Panc1 (cell line): ENCODE data around the gene PPP4R1. TPM values are rescaled to one million over a fixed set of nuclear protein-coding genes. Genes with fewer than 3 reads are reported as not detected.

Experiments used
- ATAC-seq: fragments of 200-7000 bp; cut with Tn5 transposase; 2 replicates; pipeline ENCODE4 v1.9.1; 2020; ENCODE audit warnings: mild to moderate bottlenecking, moderate library complexity
- BruUV-seq: library from RNA; stranded (reverse); fragments of 400-500 nt; replicated peaks from 2 replicates; lab custom pipeline; 2021; lab: Mats Ljungman, UMichigan
- CTCF ChIA-PET: fragments of 300-600 bp; sonication (Branson Sonifier 250); formaldehyde crosslinking; loops from one replicate; lab custom pipeline; 2022; ENCODE audit warnings: antibody characterized with exemption; lab: Charles Lee
- POLR2A ChIA-PET: fragments of 300-600 bp; sonication (Branson Sonifier 250); formaldehyde crosslinking; loops from one replicate; lab custom pipeline; 2022; ENCODE audit warnings: antibody characterized with exemption; lab: Charles Lee
- DNase-seq: peaks from one replicate; pipeline ENCODE4 v3.0.0-alpha.2; 2010; ENCODE audit warnings: low read depth, low spot score
- H3K27ac ChIP-seq: 2 replicates; pipeline ENCODE4 v1.5.1; 2011; ENCODE audit warnings: mild to moderate bottlenecking, low read length, inconsistent platforms
- H3K27me3 ChIP-seq: fragments of 200-500 bp; sonication (Bioruptor generic); 2 replicates; pipeline ENCODE4 v1.6.0; 2014; ENCODE audit warnings: low read length, inconsistent platforms; ENCODE audit not compliant: control insufficient read depth, insufficient read depth
- H3K36me3 ChIP-seq: fragments of 200-500 bp; sonication (Bioruptor generic); 2 replicates; pipeline ENCODE4 v1.5.1; 2014; ENCODE audit warnings: inconsistent platforms, mild to moderate bottlenecking, low read length, moderate library complexity; ENCODE audit not compliant: control insufficient read depth, insufficient read depth
- H3K4me1 ChIP-seq: 2 replicates; pipeline ENCODE4 v1.5.1; 2011; ENCODE audit warnings: inconsistent platforms, mild to moderate bottlenecking, low read length, moderate library complexity; ENCODE audit not compliant: control insufficient read depth, insufficient read depth
- H3K4me3 ChIP-seq, 2 experiments: 2 replicates each; pipeline ENCODE4 v1.5.1; 2011 to 2012; ENCODE audit warnings: low read depth in 2 of 2, low read length in 2 of 2, mild to moderate bottlenecking in 2 of 2, inconsistent platforms in 1 of 2, moderate library complexity in 1 of 2
- H3K9me3 ChIP-seq: fragments of 200-500 bp; sonication (Bioruptor generic); 2 replicates; pipeline ENCODE4 v1.5.1; 2014; ENCODE audit warnings: low read depth, mild to moderate bottlenecking, inconsistent platforms, low read length, moderate library complexity; ENCODE audit not compliant: control insufficient read depth, insufficient read depth
- POLR2AphosphoS5 ChIP-seq: IDR thresholded peaks from 2 replicates; pipeline ENCODE4 v1.6.1; 2012; ENCODE audit warnings: mild to moderate bottlenecking, low read depth, low read length, moderate library complexity
- SIN3A ChIP-seq: IDR thresholded peaks from 2 replicates; pipeline ENCODE4 v1.6.1; 2012; ENCODE audit warnings: low read depth, mild to moderate bottlenecking, low read length, moderate library complexity, borderline replicate concordance; ENCODE audit not compliant: insufficient read depth
- TCF7L2 ChIP-seq: IDR thresholded peaks from 2 replicates; pipeline ENCODE4 v1.6.1; 2011; ENCODE audit warnings: mild to moderate bottlenecking, low read depth, low read length, inconsistent platforms
- in situ Hi-C: cut with HindIII; loops from 2 replicates; pipeline ENCODE4 v1.10.0; 2016; ENCODE audit warnings: low sequenced_read_pairs, low pct_unique_long_range_greater_than_20kb
- intact Hi-C: fragments of 100-400 bp; cut with micrococcal nuclease; formaldehyde crosslinking; loops from one replicate; pipeline ENCODE4 v1.10.0; 2022; ENCODE audit not compliant: unreplicated experiment
- total RNA-seq: library from RNA; stranded (reverse); gene quantifications from one replicate; pipeline ENCODE4 v1.2.1, GENCODE V29; 2021; ENCODE audit not compliant: unreplicated experiment
- TF ChIP-seq, protein P1 (sequence below): fragments of 450-650 bp; IDR thresholded peaks from 2 replicates; pipeline ENCODE4 v1.5.1; 2017; ENCODE audit warnings: mild to moderate bottlenecking
- TF ChIP-seq, protein P2 (sequence below), 2 experiments: IDR thresholded peaks; 2 replicates each; pipeline ENCODE4 v1.6.1; 2011 to 2012; ENCODE audit warnings: low read depth in 2 of 2, control low read depth in 1 of 2, low read length in 1 of 2, mild to moderate bottlenecking in 1 of 2, moderate library complexity in 1 of 2; ENCODE audit not compliant: insufficient read depth in 1 of 2

The PPP4R1 gene
- total RNA-seq, 1 experiment from 2014 or later: 80.6 TPM

DNA sequence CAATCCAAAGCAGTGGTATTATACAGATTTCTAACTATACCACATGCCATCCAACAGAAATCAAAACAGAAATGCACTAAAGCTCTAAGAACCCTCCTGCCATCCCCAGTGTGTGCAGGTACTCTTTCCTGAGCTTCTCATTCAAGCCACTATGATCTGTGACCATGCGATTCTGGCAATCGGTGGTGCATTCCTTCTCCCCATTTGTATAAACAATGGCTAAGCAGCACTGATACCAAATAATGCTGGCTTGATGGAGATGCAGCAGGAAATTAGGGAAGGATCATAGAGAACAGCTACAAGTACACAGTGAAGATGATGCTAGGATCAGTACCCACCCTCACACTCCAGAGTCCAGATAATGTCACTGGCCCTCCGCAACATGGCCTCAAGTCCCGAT is 51.8 kb downstream of the PPP4R1 start:
- Histone ChIP-seq H3K4me3 (no peak overlapping the region), H3K27me3 (no peaks in the 10 kb centered on the region), H3K27ac (no peak overlapping the region), H3K4me1 (no peaks in the 10 kb centered on the region), H3K9me3 (no peaks in the 10 kb centered on the region), H3K36me3 (peaks cover 22% of the 10 kb centered on the region)
- TF ChIP-seq POLR2AphosphoS5 (no peak), SIN3A (no peak), TCF7L2 (no peak)
- TF ChIP-seq, protein P1, sequence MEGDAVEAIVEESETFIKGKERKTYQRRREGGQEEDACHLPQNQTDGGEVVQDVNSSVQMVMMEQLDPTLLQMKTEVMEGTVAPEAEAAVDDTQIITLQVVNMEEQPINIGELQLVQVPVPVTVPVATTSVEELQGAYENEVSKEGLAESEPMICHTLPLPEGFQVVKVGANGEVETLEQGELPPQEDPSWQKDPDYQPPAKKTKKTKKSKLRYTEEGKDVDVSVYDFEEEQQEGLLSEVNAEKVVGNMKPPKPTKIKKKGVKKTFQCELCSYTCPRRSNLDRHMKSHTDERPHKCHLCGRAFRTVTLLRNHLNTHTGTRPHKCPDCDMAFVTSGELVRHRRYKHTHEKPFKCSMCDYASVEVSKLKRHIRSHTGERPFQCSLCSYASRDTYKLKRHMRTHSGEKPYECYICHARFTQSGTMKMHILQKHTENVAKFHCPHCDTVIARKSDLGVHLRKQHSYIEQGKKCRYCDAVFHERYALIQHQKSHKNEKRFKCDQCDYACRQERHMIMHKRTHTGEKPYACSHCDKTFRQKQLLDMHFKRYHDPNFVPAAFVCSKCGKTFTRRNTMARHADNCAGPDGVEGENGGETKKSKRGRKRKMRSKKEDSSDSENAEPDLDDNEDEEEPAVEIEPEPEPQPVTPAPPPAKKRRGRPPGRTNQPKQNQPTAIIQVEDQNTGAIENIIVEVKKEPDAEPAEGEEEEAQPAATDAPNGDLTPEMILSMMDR: no peak
- TF ChIP-seq, protein P2, sequence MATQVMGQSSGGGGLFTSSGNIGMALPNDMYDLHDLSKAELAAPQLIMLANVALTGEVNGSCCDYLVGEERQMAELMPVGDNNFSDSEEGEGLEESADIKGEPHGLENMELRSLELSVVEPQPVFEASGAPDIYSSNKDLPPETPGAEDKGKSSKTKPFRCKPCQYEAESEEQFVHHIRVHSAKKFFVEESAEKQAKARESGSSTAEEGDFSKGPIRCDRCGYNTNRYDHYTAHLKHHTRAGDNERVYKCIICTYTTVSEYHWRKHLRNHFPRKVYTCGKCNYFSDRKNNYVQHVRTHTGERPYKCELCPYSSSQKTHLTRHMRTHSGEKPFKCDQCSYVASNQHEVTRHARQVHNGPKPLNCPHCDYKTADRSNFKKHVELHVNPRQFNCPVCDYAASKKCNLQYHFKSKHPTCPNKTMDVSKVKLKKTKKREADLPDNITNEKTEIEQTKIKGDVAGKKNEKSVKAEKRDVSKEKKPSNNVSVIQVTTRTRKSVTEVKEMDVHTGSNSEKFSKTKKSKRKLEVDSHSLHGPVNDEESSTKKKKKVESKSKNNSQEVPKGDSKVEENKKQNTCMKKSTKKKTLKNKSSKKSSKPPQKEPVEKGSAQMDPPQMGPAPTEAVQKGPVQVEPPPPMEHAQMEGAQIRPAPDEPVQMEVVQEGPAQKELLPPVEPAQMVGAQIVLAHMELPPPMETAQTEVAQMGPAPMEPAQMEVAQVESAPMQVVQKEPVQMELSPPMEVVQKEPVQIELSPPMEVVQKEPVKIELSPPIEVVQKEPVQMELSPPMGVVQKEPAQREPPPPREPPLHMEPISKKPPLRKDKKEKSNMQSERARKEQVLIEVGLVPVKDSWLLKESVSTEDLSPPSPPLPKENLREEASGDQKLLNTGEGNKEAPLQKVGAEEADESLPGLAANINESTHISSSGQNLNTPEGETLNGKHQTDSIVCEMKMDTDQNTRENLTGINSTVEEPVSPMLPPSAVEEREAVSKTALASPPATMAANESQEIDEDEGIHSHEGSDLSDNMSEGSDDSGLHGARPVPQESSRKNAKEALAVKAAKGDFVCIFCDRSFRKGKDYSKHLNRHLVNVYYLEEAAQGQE (IDR thresholded peaks at IDR 0.05; ENCODE audit: insufficient read depth in 1 of 2, low read depth in 2 of 2, low read length in 1 of 2): no peak
- CTCF ChIA-PET: no interaction called here
- POLR2A ChIA-PET: interaction anchor here (0.6 kb wide), 1 partner anchor 256 kb away, joined by 3 read pairs; no protein-coding TSS in a partner anchor
- ATAC-seq (no peak), DNase-seq (no peak)
- intact Hi-C loops: no loop called here
- in situ Hi-C loops: no loop called here
- no TSS peak for BruUV-seq

DNA sequence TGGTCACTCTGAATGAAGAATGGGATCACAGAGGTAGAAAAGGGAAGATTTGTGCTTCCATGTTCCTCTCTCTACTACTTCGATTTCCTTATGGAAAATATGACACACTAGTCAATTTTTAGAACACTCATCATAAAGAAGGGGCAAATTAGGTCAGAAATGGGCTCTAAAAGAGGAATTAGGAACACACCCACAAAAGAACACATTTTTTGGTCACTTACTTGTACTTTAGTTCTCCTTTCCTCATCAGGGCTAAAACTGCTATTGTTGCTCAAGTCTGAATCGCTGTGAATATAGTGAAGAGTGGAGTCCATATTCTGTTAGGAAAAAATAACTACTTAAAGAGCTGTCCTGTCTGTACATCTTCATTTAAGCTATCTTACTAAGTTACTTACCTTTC is 52.6 kb downstream of the PPP4R1 start:
- intact Hi-C loops (no loop called here), in situ Hi-C loops (no loop called here)
- DNase-seq (no peak), ATAC-seq (no peak)
- no peak for TF ChIP-seq SIN3A
- TF ChIP-seq, protein P2 (IDR thresholded peaks at IDR 0.05; ENCODE audit: insufficient read depth in 1 of 2, low read depth in 2 of 2, low read length in 1 of 2): no peak
- no peak for TF ChIP-seq POLR2AphosphoS5
- TF ChIP-seq, protein P1: no peak
- TF ChIP-seq TCF7L2: no peak
- Histone ChIP-seq H3K9me3 (no peaks in the 10 kb centered on the region), H3K4me3 (no peak overlapping the region), H3K27me3 (no peaks in the 10 kb centered on the region), H3K4me1 (no peaks in the 10 kb centered on the region), H3K36me3 (peaks cover 28% of the 10 kb centered on the region), H3K27ac (no peak overlapping the region)
- no TSS peak for BruUV-seq
- ChIA-PET CTCF (no interaction called here), POLR2A (no interaction called here)
